CD14-positive monocyte (primary cell): ENCODE results near the gene WDR7. TPM values are rescaled to one million over a fixed set of nuclear protein-coding genes. Genes with fewer than 3 reads are reported as not detected.
A peak's percentile ranks its signal among the peaks of the same experiment; 100 is the strongest.

Source experiments
- DNase-seq, 3 donors: peaks; one replicate each; pipeline ENCODE4 v3.0.0-alpha.2; 2011 to 2022
- H2AFZ ChIP-seq: 2 replicates; pipeline ENCODE4 v1.6.0; 2012; ENCODE audit warnings: mild to moderate bottlenecking, low read depth, low read length, inconsistent platforms; ENCODE audit not compliant: insufficient read depth, poor library complexity, severe bottlenecking
- H3K27ac ChIP-seq, 2 donors: 1 replicate in 1 of 2; 2 replicates in 1 of 2; pipeline ENCODE4 v1.5.1; 2012 to 2013; ENCODE audit warnings: low read length in 2 of 2, control low read depth in 1 of 2, inconsistent platforms in 1 of 2, low read depth in 1 of 2, mild to moderate bottlenecking in 1 of 2
- H3K27me3 ChIP-seq, 2 donors: one replicate each; pipeline versions ENCODE4 v1.6.0 to v1.6.1; 2011 to 2013; ENCODE audit warnings: low read length in 2 of 2; ENCODE audit not compliant: control insufficient read depth in 2 of 2, insufficient read depth in 2 of 2
- H3K36me3 ChIP-seq, 2 donors: replicated peaks in 1 of 2; 1 replicate in 1 of 2; 2 replicates in 1 of 2; pipeline versions ENCODE4 v1.5.1 to v1.6.1; 2012 to 2013; ENCODE audit warnings: low read length in 2 of 2, control low read depth in 1 of 2, inconsistent platforms in 1 of 2, mild to moderate bottlenecking in 1 of 2; ENCODE audit not compliant: insufficient read depth in 2 of 2, control insufficient read depth in 1 of 2
- H3K4me1 ChIP-seq, 2 donors: 1 replicate in 1 of 2; 2 replicates in 1 of 2; pipeline versions ENCODE4 v1.5.1 to v1.6.1; 2012 to 2013; ENCODE audit warnings: low read length in 2 of 2, control low read depth in 1 of 2, inconsistent platforms in 1 of 2, mild to moderate bottlenecking in 1 of 2, moderate library complexity in 1 of 2; ENCODE audit not compliant: insufficient read depth in 2 of 2, control insufficient read depth in 1 of 2
- H3K4me2 ChIP-seq: replicated peaks from 2 replicates; pipeline ENCODE3; 2012; ENCODE audit warnings: low read length, moderate library complexity, mild to moderate bottlenecking; ENCODE audit not compliant: poor library complexity, severe bottlenecking; ENCODE audit errors: extremely low read depth
- H3K4me3 ChIP-seq, 3 experiments: fragments of 200-600 bp in 1 of 3; sonication (generic) in 1 of 3; replicated peaks in 1 of 3; 1 replicate in 2 of 3; 2 replicates in 1 of 3; pipeline ENCODE4 v1.5.1; 2011 to 2013; ENCODE audit warnings: low read length in 3 of 3, mild to moderate bottlenecking in 3 of 3, control low read depth in 2 of 3, low read depth in 2 of 3, inconsistent platforms in 1 of 3, moderate library complexity in 1 of 3
- H3K79me2 ChIP-seq: 2 replicates; pipeline ENCODE4 v1.6.0; 2012; ENCODE audit warnings: mild to moderate bottlenecking, control low read depth, inconsistent platforms, low read length, moderate library complexity; ENCODE audit not compliant: insufficient read depth
- H3K9ac ChIP-seq: 2 replicates; pipeline ENCODE4 v1.6.0; 2017; ENCODE audit warnings: low read length, mild to moderate bottlenecking; ENCODE audit not compliant: insufficient read depth, poor library complexity, severe bottlenecking
- H3K9me3 ChIP-seq, 2 donors: replicated peaks in 1 of 2; 1 replicate in 1 of 2; 2 replicates in 1 of 2; pipeline versions ENCODE4 v1.5.1 to v1.6.1; 2012 to 2013; ENCODE audit warnings: low read length in 2 of 2, control low read depth in 1 of 2; ENCODE audit not compliant: control insufficient read depth in 1 of 2, insufficient read depth in 1 of 2
- H4K20me1 ChIP-seq: 2 replicates; pipeline ENCODE4 v1.6.0; 2012; ENCODE audit warnings: mild to moderate bottlenecking, low read length, control low read depth, moderate library complexity; ENCODE audit not compliant: insufficient read depth
- H3K27ac Mint-ChIP-seq, 7 donors: one replicate each; pipeline ENCODE4 v1.8.0; 2020; ENCODE audit warnings: mild to moderate bottlenecking in 7 of 7, mixed read lengths in 7 of 7, moderate library complexity in 6 of 7, inconsistent platforms in 2 of 7
- H3K27me3 Mint-ChIP-seq, 3 donors: one replicate each; pipeline ENCODE4 v1.8.0; 2021 to 2022; ENCODE audit warnings: low read depth in 3 of 3, mild to moderate bottlenecking in 3 of 3, mixed read lengths in 3 of 3, moderate library complexity in 3 of 3, inconsistent platforms in 1 of 3
- H3K36me3 Mint-ChIP-seq, 2 donors: one replicate each; pipeline ENCODE4 v1.8.0; 2020; ENCODE audit warnings: mixed read lengths in 2 of 2, inconsistent platforms in 1 of 2, mild to moderate bottlenecking in 1 of 2
- H3K4me1 Mint-ChIP-seq: one replicate; pipeline ENCODE4 v1.8.0; 2020; ENCODE audit warnings: mild to moderate bottlenecking, mixed read lengths
- H3K4me3 Mint-ChIP-seq, 2 donors: one replicate each; pipeline ENCODE4 v1.8.0; 2020; ENCODE audit warnings: mild to moderate bottlenecking in 2 of 2, mixed read lengths in 2 of 2, moderate library complexity in 1 of 2
- H3K9me3 Mint-ChIP-seq, 7 donors: one replicate each; pipeline ENCODE4 v1.8.0; 2020 to 2022; ENCODE audit warnings: mixed read lengths in 7 of 7, mild to moderate bottlenecking in 6 of 7, moderate library complexity in 6 of 7, inconsistent platforms in 2 of 7
- WGBS: methylation state at CpG from one replicate; pipeline ENCODE4 v1.1.5; 2013; ENCODE audit warnings: missing lambda C conversion rate; ENCODE audit not compliant: insufficient coverage; 5-methylcytosine and 5-hydroxymethylcytosine counted together
- intact Hi-C, 2 donors: fragments of 100-400 bp; cut with micrococcal nuclease; formaldehyde crosslinking; loops; one replicate each; pipeline versions ENCODE4 v1.15.0 to v1.15.1; 2023
- polyA plus RNA-seq, 3 donors: library from polyadenylated mRNA; depleted of rRNA in 1 of 3; unstranded in 2 of 3; stranded (reverse) in 1 of 3; fragments of 300-500 nt in 2 of 3; fragments of >200 nt in 1 of 3; fragmentation: Illumina TruSeq in 2 of 3; gene quantifications; 1 replicate in 2 of 3; 2 replicates in 1 of 3; pipeline ENCODE4 v1.2.3, GENCODE V29; 2012 to 2021
- TF ChIP-seq, protein P1 (sequence below): fragments of 200-600 bp; IDR thresholded peaks from one replicate; pipeline ENCODE4 v1.8.0; 2022; ENCODE audit warnings: antibody characterized with exemption, mild to moderate bottlenecking

WDR7 gene
- polyA plus RNA-seq, 3 donors = 9.1 to 23.6 (median 9.5) TPM

DNA sequence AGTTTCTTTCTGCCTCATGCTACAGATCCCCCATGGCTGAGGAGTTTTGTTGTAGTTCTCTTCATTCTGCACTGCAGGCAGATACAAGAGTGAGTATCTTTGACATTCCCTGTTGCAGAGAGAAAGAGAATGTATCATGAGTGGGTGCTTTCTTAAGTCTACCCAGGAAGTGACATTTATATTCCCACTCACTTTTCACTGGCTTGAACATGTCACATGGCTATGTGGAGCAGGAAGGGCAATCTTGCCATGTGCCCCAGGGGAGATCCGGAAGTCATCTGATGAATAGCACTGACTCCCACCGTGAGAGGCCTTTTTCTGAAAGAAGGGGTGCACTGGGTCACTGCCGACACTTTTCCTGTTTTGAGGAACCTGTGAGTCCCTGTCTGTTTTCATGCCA is 429.3 kb downstream of the WDR7 start:
- Mint-ChIP-seq H3K4me3 (no peak overlapping the region), H3K27me3 (peaks cover 0 to 1% (median 0%) of the 10 kb centered on the region in 3 donors), H3K9me3 (peaks cover 0 to 7% (median 2%) of the 10 kb centered on the region in 7 donors), H3K27ac (peak overlapping the region in 2 of 7 donors; percentile 14 to 27), H3K4me1 (peaks cover 43% of the 10 kb centered on the region), H3K36me3 (no peaks in the 10 kb centered on the region)
- TF ChIP-seq, protein P1, sequence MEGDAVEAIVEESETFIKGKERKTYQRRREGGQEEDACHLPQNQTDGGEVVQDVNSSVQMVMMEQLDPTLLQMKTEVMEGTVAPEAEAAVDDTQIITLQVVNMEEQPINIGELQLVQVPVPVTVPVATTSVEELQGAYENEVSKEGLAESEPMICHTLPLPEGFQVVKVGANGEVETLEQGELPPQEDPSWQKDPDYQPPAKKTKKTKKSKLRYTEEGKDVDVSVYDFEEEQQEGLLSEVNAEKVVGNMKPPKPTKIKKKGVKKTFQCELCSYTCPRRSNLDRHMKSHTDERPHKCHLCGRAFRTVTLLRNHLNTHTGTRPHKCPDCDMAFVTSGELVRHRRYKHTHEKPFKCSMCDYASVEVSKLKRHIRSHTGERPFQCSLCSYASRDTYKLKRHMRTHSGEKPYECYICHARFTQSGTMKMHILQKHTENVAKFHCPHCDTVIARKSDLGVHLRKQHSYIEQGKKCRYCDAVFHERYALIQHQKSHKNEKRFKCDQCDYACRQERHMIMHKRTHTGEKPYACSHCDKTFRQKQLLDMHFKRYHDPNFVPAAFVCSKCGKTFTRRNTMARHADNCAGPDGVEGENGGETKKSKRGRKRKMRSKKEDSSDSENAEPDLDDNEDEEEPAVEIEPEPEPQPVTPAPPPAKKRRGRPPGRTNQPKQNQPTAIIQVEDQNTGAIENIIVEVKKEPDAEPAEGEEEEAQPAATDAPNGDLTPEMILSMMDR = no peak
- Histone ChIP-seq H3K36me3 (no peaks in the 10 kb centered on the region), H3K79me2 (no peaks in the 10 kb centered on the region), H3K9me3 (no peaks in the 10 kb centered on the region), H3K4me2 (no peak overlapping the region), H3K27me3 (no peaks in the 10 kb centered on the region), H3K4me3 (no peak overlapping the region), H4K20me1 (no peaks in the 10 kb centered on the region), H3K4me1 (peaks cover 28 to 38% of the 10 kb centered on the region in 2 donors), H2AFZ (no peak overlapping the region), H3K9ac (no peak overlapping the region), H3K27ac (no peak overlapping the region)
- DNase-seq = no peak
- intact Hi-C loops = no loop called here
- WGBS = 90% methylated on average over 3 of the region's 3 CpGs

DNA sequence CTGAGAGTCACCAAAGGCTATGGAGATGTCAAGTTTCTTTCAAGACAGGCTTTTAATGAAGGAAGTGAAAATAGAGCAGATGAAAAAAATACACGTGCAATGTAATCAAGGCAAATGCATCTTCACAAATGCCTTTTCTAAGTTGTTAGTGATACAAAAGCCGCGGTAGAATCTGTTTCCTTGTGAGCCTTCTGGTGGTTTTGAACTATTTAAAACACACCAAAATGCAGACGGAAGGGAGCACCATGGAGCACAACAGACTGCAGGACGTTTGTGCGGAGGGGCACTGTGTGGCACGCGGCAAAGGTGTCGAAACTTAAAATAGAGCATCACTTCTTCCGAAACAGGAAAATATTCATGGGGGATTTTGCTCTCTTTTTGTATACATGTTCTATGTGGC is 430.7 kb downstream of the WDR7 start:
- Mint-ChIP-seq H3K27me3 (peaks cover 0 to 1% (median 0%) of the 10 kb centered on the region in 3 donors), H3K4me1 (peaks cover 44% of the 10 kb centered on the region), H3K9me3 (peaks cover 0 to 10% (median 2%) of the 10 kb centered on the region in 7 donors), H3K27ac (no peak overlapping the region), H3K4me3 (peak overlapping the region in 1 of 2 donors; percentile 51), H3K36me3 (no peaks in the 10 kb centered on the region)
- Histone ChIP-seq H3K9me3 (no peaks in the 10 kb centered on the region), H2AFZ (no peak overlapping the region), H3K36me3 (no peaks in the 10 kb centered on the region), H3K4me3 (no peak overlapping the region), H3K4me1 (peaks cover 28 to 39% of the 10 kb centered on the region in 2 donors), H3K4me2 (no peak overlapping the region), H3K79me2 (no peaks in the 10 kb centered on the region), H4K20me1 (no peaks in the 10 kb centered on the region), H3K27ac (no peak overlapping the region), H3K9ac (no peak overlapping the region), H3K27me3 (no peaks in the 10 kb centered on the region)
- DNase-seq = peak in 1 of 3 donors; percentile 34
- TF ChIP-seq, protein P1 = no peak
- 35% methylated on average over 8 of the region's 10 CpGs for WGBS
- intact Hi-C loops = no loop called here
